ENCODE data around the gene ARRDC4. TPM values are rescaled to one million over a fixed set of nuclear protein-coding genes. Genes with fewer than 3 reads are reported as not detected.

The ARRDC4 gene, protein sequence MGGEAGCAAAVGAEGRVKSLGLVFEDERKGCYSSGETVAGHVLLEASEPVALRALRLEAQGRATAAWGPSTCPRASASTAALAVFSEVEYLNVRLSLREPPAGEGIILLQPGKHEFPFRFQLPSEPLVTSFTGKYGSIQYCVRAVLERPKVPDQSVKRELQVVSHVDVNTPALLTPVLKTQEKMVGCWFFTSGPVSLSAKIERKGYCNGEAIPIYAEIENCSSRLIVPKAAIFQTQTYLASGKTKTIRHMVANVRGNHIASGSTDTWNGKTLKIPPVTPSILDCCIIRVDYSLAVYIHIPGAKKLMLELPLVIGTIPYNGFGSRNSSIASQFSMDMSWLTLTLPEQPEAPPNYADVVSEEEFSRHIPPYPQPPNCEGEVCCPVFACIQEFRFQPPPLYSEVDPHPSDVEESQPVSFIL
- polyA plus RNA-seq (2012; ENCODE audit: missing spikeins) = not detected

- DNase-seq (ENCODE audit: insufficient read length) (no peak), FAIRE-seq (no peak)
- TF ChIP-seq TAF1 (IDR thresholded peaks at IDR 0.05; ENCODE audit: borderline replicate concordance, low read depth, low read length) = no peak
- no peak for TF ChIP-seq POLR2A (IDR thresholded peaks at IDR 0.05; ENCODE audit: low read depth, low read length)
- TF ChIP-seq POLR2AphosphoS5 (IDR thresholded peaks at IDR 0.05; ENCODE audit: low read depth, low read length) = no peak
These were observed at the start of gene ARRDC4 for GRCh38 chr15:97960364-97961066. ARRDC4 (plus strand) TSS chr15:97960703; CDS start chr15:97960862, 159 bp downstream.

GRCh38 chr15:97914711-97915110, 45.8 kb upstream of the ARRDC4 start:
- TF ChIP-seq TAF1 (IDR thresholded peaks at IDR 0.05; ENCODE audit: borderline replicate concordance, low read depth, low read length) (no peak), POLR2AphosphoS5 (IDR thresholded peaks at IDR 0.05; ENCODE audit: low read depth, low read length) (no peak), POLR2A (IDR thresholded peaks at IDR 0.05; ENCODE audit: low read depth, low read length) (no peak)
- no peak for DNase-seq (ENCODE audit: insufficient read length)
- FAIRE-seq = no peak

DNA sequence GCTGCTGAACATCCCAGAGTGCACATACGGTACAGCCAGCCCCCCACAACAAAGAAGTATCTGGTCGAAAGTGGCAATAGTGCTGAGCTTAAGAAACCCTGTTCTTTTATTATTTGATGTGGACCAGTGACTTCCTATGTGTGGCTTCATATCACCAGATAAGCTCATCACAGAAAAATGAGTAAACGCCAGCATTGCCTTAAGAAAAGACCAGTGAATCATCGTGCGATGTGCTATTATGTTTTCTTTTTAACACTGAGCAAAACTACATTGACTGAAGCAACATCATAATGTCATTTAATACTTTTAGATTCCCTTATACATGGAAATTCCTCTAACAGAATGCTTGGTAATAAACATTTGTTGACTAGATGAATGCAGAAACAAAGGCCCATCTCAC, 45.2 kb upstream of the ARRDC4 start:
- FAIRE-seq = no peak
- DNase-seq (ENCODE audit: insufficient read length) = no peak
- TF ChIP-seq POLR2A (IDR thresholded peaks at IDR 0.05; ENCODE audit: low read depth, low read length) (no peak), POLR2AphosphoS5 (IDR thresholded peaks at IDR 0.05; ENCODE audit: low read depth, low read length) (no peak), TAF1 (IDR thresholded peaks at IDR 0.05; ENCODE audit: borderline replicate concordance, low read depth, low read length) (no peak)

GRCh38 chr15:97921296-97921865, 39.1 kb upstream of the ARRDC4 start:
- FAIRE-seq (no peak), DNase-seq (ENCODE audit: insufficient read length) (no peak)
- TF ChIP-seq POLR2A (IDR thresholded peaks at IDR 0.05; ENCODE audit: low read depth, low read length) (no peak), POLR2AphosphoS5 (IDR thresholded peaks at IDR 0.05; ENCODE audit: low read depth, low read length) (no peak), TAF1 (IDR thresholded peaks at IDR 0.05; ENCODE audit: borderline replicate concordance, low read depth, low read length) (no peak)

GRCh38 chr15:97929456-97930229, 30.9 kb upstream of the ARRDC4 start:
- TF ChIP-seq POLR2AphosphoS5 (IDR thresholded peaks at IDR 0.05; ENCODE audit: low read depth, low read length) (no peak), TAF1 (IDR thresholded peaks at IDR 0.05; ENCODE audit: borderline replicate concordance, low read depth, low read length) (no peak), POLR2A (IDR thresholded peaks at IDR 0.05; ENCODE audit: low read depth, low read length) (no peak)
- DNase-seq (ENCODE audit: insufficient read length) (no peak), FAIRE-seq (no peak)

- DNase-seq (ENCODE audit: insufficient read length) = no peak
- TF ChIP-seq TAF1 (IDR thresholded peaks at IDR 0.05; ENCODE audit: borderline replicate concordance, low read depth, low read length) (no peak), POLR2AphosphoS5 (IDR thresholded peaks at IDR 0.05; ENCODE audit: low read depth, low read length) (no peak), POLR2A (IDR thresholded peaks at IDR 0.05; ENCODE audit: low read depth, low read length) (no peak)
- FAIRE-seq = no peak
These were observed 30.3 kb upstream of the ARRDC4 start for GRCh38 chr15:97930230-97930629.

DNA sequence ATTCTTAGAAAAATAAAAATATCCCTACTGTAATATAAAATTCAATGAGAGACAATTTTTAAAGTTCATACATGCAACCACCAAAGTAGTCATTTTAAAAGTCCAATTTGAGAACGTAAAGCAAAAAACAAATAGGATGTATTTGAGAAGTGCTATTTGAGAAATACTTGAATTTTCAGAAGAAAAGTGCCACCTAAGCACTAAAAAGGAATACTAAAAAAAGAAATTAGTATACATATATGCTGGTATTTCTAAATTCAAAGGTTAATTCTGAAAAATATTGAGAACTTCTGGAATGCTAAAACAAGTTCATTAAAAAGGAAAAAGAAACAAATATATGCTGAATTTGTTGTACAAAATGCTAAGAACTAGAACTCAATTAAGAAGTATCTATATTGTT, 29.2 kb upstream of the ARRDC4 start:
- no peak for DNase-seq (ENCODE audit: insufficient read length)
- FAIRE-seq = no peak
- TF ChIP-seq POLR2AphosphoS5 (IDR thresholded peaks at IDR 0.05; ENCODE audit: low read depth, low read length) (no peak), POLR2A (IDR thresholded peaks at IDR 0.05; ENCODE audit: low read depth, low read length) (no peak), TAF1 (IDR thresholded peaks at IDR 0.05; ENCODE audit: borderline replicate concordance, low read depth, low read length) (no peak)

GRCh38 chr15:97933589-97933988, 26.9 kb upstream of the ARRDC4 start:
- TF ChIP-seq POLR2AphosphoS5 (IDR thresholded peaks at IDR 0.05; ENCODE audit: low read depth, low read length) = no peak
- no peak for TF ChIP-seq TAF1 (IDR thresholded peaks at IDR 0.05; ENCODE audit: borderline replicate concordance, low read depth, low read length)
- TF ChIP-seq POLR2A (IDR thresholded peaks at IDR 0.05; ENCODE audit: low read depth, low read length) = no peak
- FAIRE-seq = no peak
- no peak for DNase-seq (ENCODE audit: insufficient read length)

GRCh38 chr15:97940993-97941392, 19.5 kb upstream of the ARRDC4 start:
- TF ChIP-seq TAF1 (IDR thresholded peaks at IDR 0.05; ENCODE audit: borderline replicate concordance, low read depth, low read length) = no peak
- no peak for FAIRE-seq
- DNase-seq (ENCODE audit: insufficient read length) = no peak

GRCh38 chr15:97941572-97941971, 18.9 kb upstream of the ARRDC4 start:
- no peak for DNase-seq (ENCODE audit: insufficient read length)
- FAIRE-seq = no peak
- TF ChIP-seq TAF1 (IDR thresholded peaks at IDR 0.05; ENCODE audit: borderline replicate concordance, low read depth, low read length) = no peak

GRCh38 chr15:97944724-97945123, 15.8 kb upstream of the ARRDC4 start:
- no peak for FAIRE-seq
- TF ChIP-seq POLR2A (IDR thresholded peaks at IDR 0.05; ENCODE audit: low read depth, low read length) = no peak
- no peak for TF ChIP-seq TAF1 (IDR thresholded peaks at IDR 0.05; ENCODE audit: borderline replicate concordance, low read depth, low read length)
- TF ChIP-seq POLR2AphosphoS5 (IDR thresholded peaks at IDR 0.05; ENCODE audit: low read depth, low read length) = no peak

More at GRCh38 chr15:97944724-97945123, 15.8 kb upstream of the ARRDC4 start:
- DNase-seq (ENCODE audit: insufficient read length) = no peak
